ENCODE measurements around the gene HIC1.
"Not testable (repeated sequence)": the region's sequence is repeated elsewhere in the genome, so short reads cannot be mapped to it uniquely, and the experiment has no call there.

HIC1 gene

DNA sequence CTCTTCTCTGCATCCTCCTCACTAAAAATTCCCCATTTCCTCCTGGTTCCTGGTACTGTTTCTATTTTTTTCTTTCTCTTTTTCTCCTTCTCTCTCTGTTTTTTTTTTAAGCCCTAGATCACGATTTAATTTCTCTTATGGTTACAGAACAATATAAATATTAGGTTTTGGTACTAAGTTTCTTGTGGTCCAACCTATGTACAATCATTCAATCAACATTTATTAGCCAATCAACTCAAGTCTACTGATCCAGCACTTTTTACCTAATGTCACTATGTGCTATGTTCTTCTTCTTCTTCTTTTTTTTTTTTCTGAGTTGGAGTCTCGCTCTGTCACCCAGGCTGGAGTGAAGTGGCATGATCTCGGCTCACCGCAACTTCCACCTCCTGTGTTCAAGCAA, 42.4 kb upstream of the HIC1 start:
- H2AFZ ChIP-seq (ENCODE audit: low read depth), result no peak overlapping the region
- H3K4me1 ChIP-seq (ENCODE audit: low read depth, poor library complexity, severe bottlenecking), result peaks cover 8% of the 10 kb centered on the region
- no peaks in the 10 kb centered on the region for H3K36me3 ChIP-seq (ENCODE audit: insufficient read depth)
- H3K4me2 ChIP-seq, result no peak overlapping the region
- TF ChIP-seq CTCF (conservative IDR thresholded peaks at IDR 0.05; ENCODE audit: low read depth, low read length), result no peak
- H3K27ac ChIP-seq, result no peak overlapping the region
- H4K20me1 ChIP-seq (ENCODE audit: insufficient read depth), result no peaks in the 10 kb centered on the region
- H3K9ac ChIP-seq, result no peak overlapping the region
- H3K4me3 ChIP-seq (IDR thresholded peaks at IDR 0.05; ENCODE audit: insufficient read depth, low read depth, low read length), result no peak overlapping the region
- no peaks in the 10 kb centered on the region for H3K79me2 ChIP-seq (ENCODE audit: insufficient read depth, low read depth)
- no peaks in the 10 kb centered on the region; the same call in 1 of the 2 replicates for H3K27me3 ChIP-seq (ENCODE audit: insufficient read depth, low read depth)

GRCh38 chr17:2013220-2013993, 41.5 kb upstream of the HIC1 start:
- not testable (repeated sequence) for H3K36me3 ChIP-seq (ENCODE audit: insufficient read depth); H3K79me2 ChIP-seq (ENCODE audit: insufficient read depth, low read depth); H4K20me1 ChIP-seq (ENCODE audit: insufficient read depth); H3K27ac ChIP-seq; H2AFZ ChIP-seq (ENCODE audit: low read depth); H3K4me3 ChIP-seq (IDR thresholded peaks at IDR 0.05; ENCODE audit: insufficient read depth, low read depth, low read length); H3K4me2 ChIP-seq; H3K27me3 ChIP-seq (ENCODE audit: insufficient read depth, low read depth); H3K9ac ChIP-seq
- H3K4me1 ChIP-seq (ENCODE audit: low read depth, poor library complexity, severe bottlenecking), result peaks cover 18% of the 10 kb centered on the region

DNA sequence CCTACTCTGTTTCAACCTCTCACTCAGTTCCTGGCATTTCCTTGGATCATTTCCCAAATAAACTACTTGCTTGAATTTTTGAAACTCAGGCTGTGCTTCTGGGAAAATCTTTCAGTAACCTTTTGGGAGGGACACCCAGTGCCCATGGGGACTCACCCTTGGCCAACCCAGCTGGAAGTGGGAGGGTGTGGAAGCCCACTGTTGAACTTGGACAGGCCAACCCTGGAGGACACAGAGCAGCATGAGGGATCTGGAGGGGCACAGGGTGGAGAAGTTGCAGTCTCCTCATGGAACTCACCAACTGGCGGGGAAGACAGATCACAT, 40.9 kb upstream of the HIC1 start:
- Histone ChIP-seq H4K20me1 (ENCODE audit: insufficient read depth) (no peaks in the 10 kb centered on the region), H3K79me2 (ENCODE audit: insufficient read depth, low read depth) (no peaks in the 10 kb centered on the region), H2AFZ (ENCODE audit: low read depth) (no peak overlapping the region), H3K4me3 (IDR thresholded peaks at IDR 0.05; ENCODE audit: insufficient read depth, low read depth, low read length) (no peak overlapping the region), H3K9ac (no peak overlapping the region), H3K4me1 (ENCODE audit: low read depth, poor library complexity, severe bottlenecking) (peaks cover 19% of the 10 kb centered on the region), H3K4me2 (no peak overlapping the region), H3K36me3 (ENCODE audit: insufficient read depth) (no peaks in the 10 kb centered on the region), H3K27ac (no peak overlapping the region), H3K27me3 (ENCODE audit: insufficient read depth, low read depth) (peaks cover 3% of the 10 kb centered on the region; the same call in 1 of the 2 replicates)
- TF ChIP-seq CTCF (conservative IDR thresholded peaks at IDR 0.05; ENCODE audit: low read depth, low read length), result no peak

- no peaks in the 10 kb centered on the region for H3K79me2 ChIP-seq (ENCODE audit: insufficient read depth, low read depth)
- H4K20me1 ChIP-seq (ENCODE audit: insufficient read depth), result no peaks in the 10 kb centered on the region
- no peak for TF ChIP-seq CTCF (conservative IDR thresholded peaks at IDR 0.05; ENCODE audit: low read depth, low read length)
- no peak overlapping the region for H2AFZ ChIP-seq (ENCODE audit: low read depth)
- H3K4me2 ChIP-seq, result no peak overlapping the region
- no peak overlapping the region for H3K4me3 ChIP-seq (IDR thresholded peaks at IDR 0.05; ENCODE audit: insufficient read depth, low read depth, low read length)
- no peak overlapping the region for H3K27ac ChIP-seq
- peaks cover 19% of the 10 kb centered on the region for H3K4me1 ChIP-seq (ENCODE audit: low read depth, poor library complexity, severe bottlenecking)
- H3K36me3 ChIP-seq (ENCODE audit: insufficient read depth), result no peaks in the 10 kb centered on the region
- H3K27me3 ChIP-seq (ENCODE audit: insufficient read depth, low read depth), result peaks cover 3% of the 10 kb centered on the region; the same call in 1 of the 2 replicates
- H3K9ac ChIP-seq, result no peak overlapping the region
These were observed 39.6 kb upstream of the HIC1 start for GRCh38 chr17:2015314-2015713.

DNA sequence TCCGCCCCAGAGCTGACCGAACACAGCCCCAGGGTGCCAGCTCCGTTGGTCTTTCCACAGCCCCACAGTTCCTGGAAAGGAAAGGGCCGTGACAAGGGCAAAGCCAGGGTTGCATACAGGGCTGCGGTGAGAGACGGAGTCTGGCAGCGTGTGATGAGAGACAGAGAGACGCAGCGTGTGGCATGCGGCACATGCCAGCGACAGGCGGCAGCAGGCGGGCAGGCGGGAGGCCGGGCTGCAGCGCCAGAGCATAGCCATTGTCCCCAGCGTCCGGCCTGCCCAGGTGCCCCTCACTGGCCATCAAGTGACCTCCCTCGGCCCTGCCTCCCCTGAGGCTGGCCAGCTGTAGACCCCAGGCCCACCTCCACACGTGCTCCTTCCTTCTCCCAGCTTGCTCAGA, 38.4 kb upstream of the HIC1 start:
- Histone ChIP-seq H3K4me3 (IDR thresholded peaks at IDR 0.05; ENCODE audit: insufficient read depth, low read depth, low read length) (no peak overlapping the region), H3K4me2 (no peak overlapping the region), H3K9ac (no peak overlapping the region), H3K27me3 (ENCODE audit: insufficient read depth, low read depth) (peaks cover 12% of the 10 kb centered on the region; the same call in 1 of the 2 replicates), H3K79me2 (ENCODE audit: insufficient read depth, low read depth) (no peaks in the 10 kb centered on the region), H4K20me1 (ENCODE audit: insufficient read depth) (no peaks in the 10 kb centered on the region), H3K27ac (no peak overlapping the region), H2AFZ (ENCODE audit: low read depth) (no peak overlapping the region), H3K36me3 (ENCODE audit: insufficient read depth) (no peaks in the 10 kb centered on the region), H3K4me1 (ENCODE audit: low read depth, poor library complexity, severe bottlenecking) (peaks cover 19% of the 10 kb centered on the region)
- TF ChIP-seq CTCF (conservative IDR thresholded peaks at IDR 0.05; ENCODE audit: low read depth, low read length), result no peak
